ENCODE data around the gene RGS21. TPM values are rescaled to one million over a fixed set of nuclear protein-coding genes. Genes with fewer than 3 reads are reported as not detected.

Gene RGS21
- total RNA-seq, 1 experiment from 2014 or later, result not detected

DNA sequence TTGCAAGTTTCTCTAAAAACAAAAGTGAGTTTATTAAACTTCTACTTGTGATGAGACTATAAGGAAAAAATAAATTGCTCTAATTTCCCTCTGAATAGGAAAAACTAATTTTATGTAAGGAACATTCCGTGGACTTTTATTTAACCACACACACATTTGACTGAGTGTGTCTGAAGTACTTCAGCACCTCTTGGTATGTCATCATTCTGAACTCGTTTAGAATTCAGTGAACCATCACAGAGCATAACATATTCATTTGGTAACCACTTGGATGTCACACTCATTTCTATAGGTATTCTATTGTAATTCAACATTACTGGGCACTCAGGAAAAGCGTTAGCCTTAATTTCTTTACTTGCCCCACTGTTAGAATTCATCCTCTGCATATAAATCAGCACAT is 79.1 kb downstream of the RGS21 start:
- no peak for ATAC-seq
- Histone ChIP-seq H3K79me2 (ENCODE audit: low read length) (no peaks in the 10 kb centered on the region), H3K4me1 (ENCODE audit: insufficient read depth, low read length) (no peaks in the 10 kb centered on the region), H3K27me3 (ENCODE audit: low read length) (no peaks in the 10 kb centered on the region), H2AFZ (ENCODE audit: low read length) (no peak overlapping the region), H3K4me3 (ENCODE audit: low read length) (no peak overlapping the region), H3F3A (ENCODE audit: low read length, unreplicated experiment) (no peaks in the 10 kb centered on the region), H3K9ac (ENCODE audit: low read length) (no peak overlapping the region), H4K20me1 (ENCODE audit: low read length) (no peaks in the 10 kb centered on the region), H3K9me2 (replicated peaks; ENCODE audit: low read length) (no peaks in the 10 kb centered on the region), H3K36me3 (ENCODE audit: low read depth, low read length) (no peaks in the 10 kb centered on the region), H3K9me3 (ENCODE audit: low read length) (no peaks in the 10 kb centered on the region), H3K27ac (ENCODE audit: low read length) (no peak overlapping the region), H3K4me2 (ENCODE audit: low read length) (no peak overlapping the region)
- BruUV-seq (replicated peaks), result no TSS peak
- DNase-seq, result no peak
- no peak for TF ChIP-seq EZH2 (IDR thresholded peaks at IDR 0.05; ENCODE audit: low read length, unreplicated experiment)
- TF ChIP-seq EZH2phosphoT487 (IDR thresholded peaks at IDR 0.05; ENCODE audit: borderline replicate concordance, low read length), result no peak
- TF ChIP-seq, protein P1, sequence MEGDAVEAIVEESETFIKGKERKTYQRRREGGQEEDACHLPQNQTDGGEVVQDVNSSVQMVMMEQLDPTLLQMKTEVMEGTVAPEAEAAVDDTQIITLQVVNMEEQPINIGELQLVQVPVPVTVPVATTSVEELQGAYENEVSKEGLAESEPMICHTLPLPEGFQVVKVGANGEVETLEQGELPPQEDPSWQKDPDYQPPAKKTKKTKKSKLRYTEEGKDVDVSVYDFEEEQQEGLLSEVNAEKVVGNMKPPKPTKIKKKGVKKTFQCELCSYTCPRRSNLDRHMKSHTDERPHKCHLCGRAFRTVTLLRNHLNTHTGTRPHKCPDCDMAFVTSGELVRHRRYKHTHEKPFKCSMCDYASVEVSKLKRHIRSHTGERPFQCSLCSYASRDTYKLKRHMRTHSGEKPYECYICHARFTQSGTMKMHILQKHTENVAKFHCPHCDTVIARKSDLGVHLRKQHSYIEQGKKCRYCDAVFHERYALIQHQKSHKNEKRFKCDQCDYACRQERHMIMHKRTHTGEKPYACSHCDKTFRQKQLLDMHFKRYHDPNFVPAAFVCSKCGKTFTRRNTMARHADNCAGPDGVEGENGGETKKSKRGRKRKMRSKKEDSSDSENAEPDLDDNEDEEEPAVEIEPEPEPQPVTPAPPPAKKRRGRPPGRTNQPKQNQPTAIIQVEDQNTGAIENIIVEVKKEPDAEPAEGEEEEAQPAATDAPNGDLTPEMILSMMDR (conservative IDR thresholded peaks at IDR 0.05; ENCODE audit: low read depth, low read length), result no peak
- ChIA-PET POLR2A (ENCODE audit: unreplicated experiment) (no interaction called here), CTCF (no interaction called here)
- intact Hi-C loops (cut with micrococcal nuclease), result no loop called here

DNA sequence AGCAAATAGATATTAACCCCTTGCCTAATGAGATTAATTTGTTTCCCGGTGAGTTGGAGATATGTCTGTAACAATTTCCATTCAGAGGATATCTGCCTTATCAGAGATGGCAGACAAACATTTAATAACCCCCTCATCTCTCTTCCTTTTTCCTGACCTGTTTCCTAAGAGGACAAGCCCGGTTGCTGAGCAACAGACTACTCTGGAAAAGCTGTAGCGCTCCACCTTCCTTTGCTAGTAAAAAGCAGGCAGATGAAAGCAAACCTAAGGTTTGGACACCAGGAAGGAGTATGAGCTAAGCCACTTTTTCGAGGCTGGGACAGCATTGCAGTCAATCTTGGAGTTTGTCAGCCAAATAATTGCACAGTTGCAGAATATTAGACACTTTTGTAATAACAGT is 82.4 kb downstream of the RGS21 start:
- H3K9ac ChIP-seq (ENCODE audit: low read length), result no peak overlapping the region
- no peaks in the 10 kb centered on the region for H3K27me3 ChIP-seq (ENCODE audit: low read length)
- ChIA-PET POLR2A (ENCODE audit: unreplicated experiment) (no interaction called here), CTCF (no interaction called here)
- H3K4me3 ChIP-seq (ENCODE audit: low read length), result no peak overlapping the region
- H3K4me2 ChIP-seq (ENCODE audit: low read length), result no peak overlapping the region
- H3K4me1 ChIP-seq (ENCODE audit: insufficient read depth, low read length), result 0 out of 2 replicates have a peak, but pooled peaks cover 3% of the 10 kb centered on the region
- ATAC-seq (no peak), DNase-seq (no peak)
- no peaks in the 10 kb centered on the region for H3K9me2 ChIP-seq (replicated peaks; ENCODE audit: low read length)
- H3K79me2 ChIP-seq (ENCODE audit: low read length), result no peaks in the 10 kb centered on the region
- no peak overlapping the region for H3K27ac ChIP-seq (ENCODE audit: low read length)
- H4K20me1 ChIP-seq (ENCODE audit: low read length), result no peaks in the 10 kb centered on the region
- H2AFZ ChIP-seq (ENCODE audit: low read length), result no peak overlapping the region
- H3K9me3 ChIP-seq (ENCODE audit: low read length), result no peaks in the 10 kb centered on the region
- H3K36me3 ChIP-seq (ENCODE audit: low read depth, low read length), result no peaks in the 10 kb centered on the region
- intact Hi-C loops (cut with micrococcal nuclease), result no loop called here
- TF ChIP-seq EZH2phosphoT487 (IDR thresholded peaks at IDR 0.05; ENCODE audit: borderline replicate concordance, low read length), result no peak
- TF ChIP-seq, protein P1 (conservative IDR thresholded peaks at IDR 0.05; ENCODE audit: low read depth, low read length), result no peak
- TF ChIP-seq EZH2 (IDR thresholded peaks at IDR 0.05; ENCODE audit: low read length, unreplicated experiment), result no peak
- no peaks in the 10 kb centered on the region for H3F3A ChIP-seq (ENCODE audit: low read length, unreplicated experiment)
- BruUV-seq (replicated peaks), result no TSS peak

DNA sequence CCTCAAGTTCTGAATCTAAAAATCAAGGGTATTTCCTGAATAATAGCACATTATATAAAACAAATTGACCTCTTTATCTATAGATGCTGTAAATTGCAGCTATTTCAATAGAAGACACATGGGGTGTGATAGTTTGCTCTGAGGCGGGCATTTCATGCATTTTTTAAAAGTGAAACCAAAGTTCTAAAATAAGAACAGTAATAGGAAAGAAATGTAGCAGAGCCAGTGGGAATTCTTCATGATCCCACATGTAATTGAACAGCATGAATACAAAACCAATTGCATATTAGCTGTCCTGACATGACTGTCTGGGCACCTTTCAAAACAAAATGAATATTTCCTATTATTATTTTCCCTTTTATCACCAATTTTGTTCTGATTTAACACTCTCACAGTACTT is 85.0 kb downstream of the RGS21 start:
- ATAC-seq (peak; percentile 20; the same call in 1 of the 2 replicates), DNase-seq (peak; percentile 15)
- Histone ChIP-seq H3K4me1 (ENCODE audit: insufficient read depth, low read length) (0 out of 2 replicates have a peak, but pooled peaks cover 3% of the 10 kb centered on the region), H3K9ac (ENCODE audit: low read length) (no peak overlapping the region), H3K4me3 (ENCODE audit: low read length) (no peak overlapping the region), H3K9me3 (ENCODE audit: low read length) (no peaks in the 10 kb centered on the region), H3K27ac (ENCODE audit: low read length) (no peak overlapping the region), H3K79me2 (ENCODE audit: low read length) (no peaks in the 10 kb centered on the region), H3K4me2 (ENCODE audit: low read length) (peak overlapping the region; percentile 62), H2AFZ (ENCODE audit: low read length) (0 out of 2 replicates have a peak overlapping the region, but pooled peaks have one; percentile 48), H3F3A (ENCODE audit: low read length, unreplicated experiment) (no peaks in the 10 kb centered on the region), H4K20me1 (ENCODE audit: low read length) (no peaks in the 10 kb centered on the region), H3K36me3 (ENCODE audit: low read depth, low read length) (no peaks in the 10 kb centered on the region), H3K9me2 (replicated peaks; ENCODE audit: low read length) (no peaks in the 10 kb centered on the region), H3K27me3 (ENCODE audit: low read length) (no peaks in the 10 kb centered on the region)
- no peak for TF ChIP-seq EZH2phosphoT487 (IDR thresholded peaks at IDR 0.05; ENCODE audit: borderline replicate concordance, low read length)
- no peak for TF ChIP-seq EZH2 (IDR thresholded peaks at IDR 0.05; ENCODE audit: low read length, unreplicated experiment)
- TF ChIP-seq, protein P1 (conservative IDR thresholded peaks at IDR 0.05; ENCODE audit: low read depth, low read length), result no peak
- BruUV-seq (replicated peaks), result no TSS peak
- intact Hi-C loops (cut with micrococcal nuclease), result no loop called here
- ChIA-PET CTCF (no interaction called here), POLR2A (ENCODE audit: unreplicated experiment) (no interaction called here)
